Measurements from ENCODE around the gene SMURF1. TPM values are rescaled to one million over a fixed set of nuclear protein-coding genes. Genes with fewer than 3 reads are reported as not detected.
"Not testable (repeated sequence)": the region's sequence is repeated elsewhere in the genome, so short reads cannot be mapped to it uniquely, and the experiment has no call there.

Gene SMURF1
- total RNA-seq, 3 donors from 2014 or later (not counting 1 experiment from before 2014, with no cell fraction given) = 33.3 to 34.7 (median 34.2) TPM

DNA sequence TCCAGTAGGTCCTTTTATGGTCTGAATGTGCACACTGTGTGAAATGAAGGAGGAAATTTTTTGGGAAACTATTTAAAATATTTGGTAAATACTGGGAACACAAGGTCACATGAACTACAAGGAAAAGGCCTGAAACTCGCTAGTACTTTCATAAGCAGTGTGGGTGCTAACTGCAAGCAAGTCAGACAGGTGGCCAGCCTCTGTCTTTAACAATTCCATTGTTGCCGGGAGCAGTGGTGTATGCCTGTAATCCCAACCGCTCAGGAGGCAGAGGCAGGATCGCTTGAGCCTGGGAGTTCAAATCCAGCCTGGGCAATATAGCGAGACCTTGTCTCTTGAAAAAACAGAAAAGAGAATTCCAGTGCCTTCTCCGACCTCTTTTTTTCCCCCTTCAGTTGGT is 37.5 kb downstream of the SMURF1 start:
- H3K4me3 Mint-ChIP-seq = no peak overlapping the region
- ATAC-seq = no peak
- H3K4me1 ChIP-seq (ENCODE audit: control insufficient read depth, insufficient read depth, low read length) = peaks cover 6% of the 10 kb centered on the region
- H3K9me3 Mint-ChIP-seq = no peaks in the 10 kb centered on the region
- H3K4me1 Mint-ChIP-seq = peaks cover 40 to 64% of the 10 kb centered on the region in 2 donors
- no peak for DNase-seq
- H3K27me3 ChIP-seq (ENCODE audit: control insufficient read depth, insufficient read depth, low read length) = no peaks in the 10 kb centered on the region
- H3K27ac ChIP-seq (ENCODE audit: low read length) = no peak overlapping the region
- H3K27me3 Mint-ChIP-seq (ENCODE audit: low read depth in 2 of 2) = no peaks in the 10 kb centered on the region
- intact Hi-C loops (cut with micrococcal nuclease) = no loop called here
- TF ChIP-seq, protein P1, sequence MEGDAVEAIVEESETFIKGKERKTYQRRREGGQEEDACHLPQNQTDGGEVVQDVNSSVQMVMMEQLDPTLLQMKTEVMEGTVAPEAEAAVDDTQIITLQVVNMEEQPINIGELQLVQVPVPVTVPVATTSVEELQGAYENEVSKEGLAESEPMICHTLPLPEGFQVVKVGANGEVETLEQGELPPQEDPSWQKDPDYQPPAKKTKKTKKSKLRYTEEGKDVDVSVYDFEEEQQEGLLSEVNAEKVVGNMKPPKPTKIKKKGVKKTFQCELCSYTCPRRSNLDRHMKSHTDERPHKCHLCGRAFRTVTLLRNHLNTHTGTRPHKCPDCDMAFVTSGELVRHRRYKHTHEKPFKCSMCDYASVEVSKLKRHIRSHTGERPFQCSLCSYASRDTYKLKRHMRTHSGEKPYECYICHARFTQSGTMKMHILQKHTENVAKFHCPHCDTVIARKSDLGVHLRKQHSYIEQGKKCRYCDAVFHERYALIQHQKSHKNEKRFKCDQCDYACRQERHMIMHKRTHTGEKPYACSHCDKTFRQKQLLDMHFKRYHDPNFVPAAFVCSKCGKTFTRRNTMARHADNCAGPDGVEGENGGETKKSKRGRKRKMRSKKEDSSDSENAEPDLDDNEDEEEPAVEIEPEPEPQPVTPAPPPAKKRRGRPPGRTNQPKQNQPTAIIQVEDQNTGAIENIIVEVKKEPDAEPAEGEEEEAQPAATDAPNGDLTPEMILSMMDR (IDR thresholded peaks at IDR 0.05) = no peak
- no peak overlapping the region for H3K27ac Mint-ChIP-seq
- no peaks in the 10 kb centered on the region for H3K36me3 ChIP-seq (ENCODE audit: control insufficient read depth, insufficient read depth, low read length)
- no peaks in the 10 kb centered on the region for H3K36me3 Mint-ChIP-seq
- WGBS (ENCODE audit: insufficient coverage) = 96% methylated on average over 6 of the region's 6 CpGs
- no peak overlapping the region for H3K4me3 ChIP-seq (ENCODE audit: low read length)
- no peaks in the 10 kb centered on the region for H3K9me3 ChIP-seq (ENCODE audit: control insufficient read depth, insufficient read depth, low read length)

DNA sequence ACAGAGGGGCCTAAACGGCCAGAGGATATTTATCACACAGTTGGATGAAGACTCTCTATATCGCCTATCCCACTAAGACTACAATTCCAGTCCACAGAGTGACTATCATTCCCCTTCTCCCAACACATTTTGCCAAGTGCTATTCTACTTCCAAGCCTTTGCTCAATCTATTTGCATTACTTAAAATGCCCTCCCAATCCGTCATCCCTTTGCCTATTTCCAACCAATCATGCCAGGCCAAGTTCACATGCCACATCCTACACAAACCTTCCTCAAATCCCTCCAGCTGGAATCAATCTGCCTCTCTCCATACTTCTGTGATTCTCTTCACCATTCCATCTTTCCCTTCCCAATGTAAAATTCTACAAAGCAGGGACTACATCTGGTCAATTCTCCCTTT is 38.2 kb downstream of the SMURF1 start:
- no peaks in the 10 kb centered on the region for H3K36me3 ChIP-seq (ENCODE audit: control insufficient read depth, insufficient read depth, low read length)

DNA sequence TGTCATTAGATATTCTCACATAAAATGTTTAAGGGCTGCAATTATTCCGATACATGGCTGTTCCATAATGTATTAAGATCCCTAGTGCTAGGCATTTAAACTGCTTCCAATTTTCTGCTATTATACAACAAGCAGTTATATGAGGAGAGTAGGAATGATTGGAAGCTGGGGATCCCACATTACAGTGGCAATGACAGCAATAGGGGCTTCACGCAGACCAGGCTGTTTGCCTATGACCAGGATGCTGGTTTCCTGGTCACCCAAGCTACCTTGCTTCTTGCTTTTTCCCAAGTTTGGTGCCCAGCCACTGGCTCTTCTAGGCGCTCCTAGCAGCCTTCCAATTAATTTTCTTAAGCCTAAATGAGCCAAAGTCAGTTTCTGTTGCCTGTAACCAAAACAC is 39.3 kb downstream of the SMURF1 start:
- Histone ChIP-seq H3K27ac (ENCODE audit: low read length) (no peak overlapping the region), H3K36me3 (ENCODE audit: control insufficient read depth, insufficient read depth, low read length) (no peaks in the 10 kb centered on the region), H3K4me1 (ENCODE audit: control insufficient read depth, insufficient read depth, low read length) (peaks cover 6% of the 10 kb centered on the region), H3K27me3 (ENCODE audit: control insufficient read depth, insufficient read depth, low read length) (no peaks in the 10 kb centered on the region), H3K4me3 (ENCODE audit: low read length) (no peak overlapping the region), H3K9me3 (ENCODE audit: control insufficient read depth, insufficient read depth, low read length) (no peaks in the 10 kb centered on the region)
- H3K4me3 Mint-ChIP-seq = no peak overlapping the region
- WGBS (ENCODE audit: insufficient coverage) = 100% methylated on average over 3 of the region's 3 CpGs
- intact Hi-C loops (cut with micrococcal nuclease) = no loop called here
- DNase-seq (no peak), ATAC-seq (no peak)
- peaks cover 38 to 51% of the 10 kb centered on the region in 2 donors for H3K4me1 Mint-ChIP-seq
- H3K36me3 Mint-ChIP-seq = no peaks in the 10 kb centered on the region
- TF ChIP-seq, protein P1 (IDR thresholded peaks at IDR 0.05) = no peak
- no peak overlapping the region for H3K27ac Mint-ChIP-seq
- no peaks in the 10 kb centered on the region for H3K9me3 Mint-ChIP-seq
- no peaks in the 10 kb centered on the region for H3K27me3 Mint-ChIP-seq (ENCODE audit: low read depth in 2 of 2)

More for the DNA sequence above, 38.2 kb downstream of the SMURF1 start:
- Mint-ChIP-seq H3K9me3 (no peaks in the 10 kb centered on the region), H3K4me1 (peaks cover 37 to 58% of the 10 kb centered on the region in 2 donors), H3K27me3 (ENCODE audit: low read depth in 2 of 2) (no peaks in the 10 kb centered on the region), H3K4me3 (no peak overlapping the region), H3K27ac (no peak overlapping the region), H3K36me3 (no peaks in the 10 kb centered on the region)
- no peaks in the 10 kb centered on the region for H3K9me3 ChIP-seq (ENCODE audit: control insufficient read depth, insufficient read depth, low read length)
- H3K27me3 ChIP-seq (ENCODE audit: control insufficient read depth, insufficient read depth, low read length) = no peaks in the 10 kb centered on the region
- TF ChIP-seq, protein P1 (IDR thresholded peaks at IDR 0.05) = no peak
- ATAC-seq (no peak), DNase-seq (no peak)
- intact Hi-C loops (cut with micrococcal nuclease) = no loop called here
- 93% methylated on average over 3 of the region's 3 CpGs for WGBS (ENCODE audit: insufficient coverage)
- no peak overlapping the region for H3K4me3 ChIP-seq (ENCODE audit: low read length)
- H3K4me1 ChIP-seq (ENCODE audit: control insufficient read depth, insufficient read depth, low read length) = peaks cover 6% of the 10 kb centered on the region
- no peak overlapping the region for H3K27ac ChIP-seq (ENCODE audit: low read length)

DNA sequence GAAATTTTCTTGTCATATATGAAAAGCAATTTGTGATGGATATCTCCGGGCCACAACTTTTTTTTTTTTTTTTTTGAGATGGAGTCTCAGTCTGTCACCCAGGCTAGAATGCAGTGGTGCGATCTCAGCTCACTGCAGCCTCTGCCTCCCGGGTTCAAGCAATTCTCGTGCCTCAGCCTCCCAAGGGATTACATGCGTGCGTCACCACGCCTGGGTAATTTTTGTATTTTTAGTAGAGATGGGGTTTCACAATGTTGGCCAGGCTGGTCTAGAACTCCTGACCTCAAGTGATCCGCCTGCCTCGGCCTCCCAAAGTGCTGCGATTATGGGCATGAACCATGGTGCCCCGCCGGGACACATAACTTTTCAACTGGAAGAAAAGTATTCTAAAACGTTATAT is 40.1 kb downstream of the SMURF1 start:
- H3K27ac ChIP-seq (ENCODE audit: low read length); H3K4me3 Mint-ChIP-seq; H3K36me3 Mint-ChIP-seq; H3K27ac Mint-ChIP-seq; ATAC-seq; H3K36me3 ChIP-seq (ENCODE audit: control insufficient read depth, insufficient read depth, low read length); H3K4me1 ChIP-seq (ENCODE audit: control insufficient read depth, insufficient read depth, low read length); H3K4me3 ChIP-seq (ENCODE audit: low read length); DNase-seq; H3K27me3 Mint-ChIP-seq (ENCODE audit: low read depth in 2 of 2); H3K27me3 ChIP-seq (ENCODE audit: control insufficient read depth, insufficient read depth, low read length); intact Hi-C loops (cut with micrococcal nuclease); H3K9me3 Mint-ChIP-seq; H3K9me3 ChIP-seq (ENCODE audit: control insufficient read depth, insufficient read depth, low read length): not testable (repeated sequence)
- peaks cover 38 to 45% of the 10 kb centered on the region in 2 donors for H3K4me1 Mint-ChIP-seq
- WGBS (ENCODE audit: insufficient coverage) = 93% methylated on average over 12 of the region's 13 CpGs
